ENCODE data around the gene KIFAP3.
"Not testable (repeated sequence)": the region's sequence is repeated elsewhere in the genome, so short reads cannot be mapped to it uniquely, and the experiment has no call there.

KIFAP3 gene

GRCh38 chr1:169892176-169892926 lies 182.1 kb downstream of the KIFAP3 start:
- in situ Hi-C loops (cut with MboI; ENCODE audit: low sequenced_read_pairs): no loop called here

GRCh38 chr1:169891539-169891885 lies 183.0 kb downstream of the KIFAP3 start:
- in situ Hi-C loops (cut with MboI; ENCODE audit: low sequenced_read_pairs): no loop called here

GRCh38 chr1:169890761-169891538 lies 183.5 kb downstream of the KIFAP3 start:
- in situ Hi-C loops (cut with MboI; ENCODE audit: low sequenced_read_pairs): no loop called here

GRCh38 chr1:169889871-169890270 lies 184.6 kb downstream of the KIFAP3 start:
- in situ Hi-C loops (cut with MboI; ENCODE audit: low sequenced_read_pairs): no loop called here

GRCh38 chr1:169886931-169887330 lies 187.6 kb downstream of the KIFAP3 start:
- in situ Hi-C loops (cut with MboI; ENCODE audit: low sequenced_read_pairs): no loop called here

- in situ Hi-C loops (cut with MboI; ENCODE audit: low sequenced_read_pairs): no loop called here
These were observed 188.1 kb downstream of the KIFAP3 start for GRCh38 chr1:169886422-169886821.

GRCh38 chr1:169885207-169885606 lies 189.3 kb downstream of the KIFAP3 start:
- in situ Hi-C loops (cut with MboI; ENCODE audit: low sequenced_read_pairs): no loop called here

- in situ Hi-C loops (cut with MboI; ENCODE audit: low sequenced_read_pairs): no loop called here
These were observed 189.9 kb downstream of the KIFAP3 start for GRCh38 chr1:169884634-169885033.

- in situ Hi-C loops (cut with MboI; ENCODE audit: low sequenced_read_pairs): no loop called here
These were observed 192.4 kb downstream of the KIFAP3 start for GRCh38 chr1:169882039-169882511.

- in situ Hi-C loops (cut with MboI; ENCODE audit: low sequenced_read_pairs): no loop called here
These were observed 195.3 kb downstream of the KIFAP3 start for GRCh38 chr1:169879034-169879840.

- in situ Hi-C loops (cut with MboI; ENCODE audit: low sequenced_read_pairs): no loop called here
These were observed 196.0 kb downstream of the KIFAP3 start for GRCh38 chr1:169878498-169878897.

GRCh38 chr1:169877800-169878491 lies 196.5 kb downstream of the KIFAP3 start:
- in situ Hi-C loops (cut with MboI; ENCODE audit: low sequenced_read_pairs): no loop called here

GRCh38 chr1:169874229-169874628 lies 200.3 kb downstream of the KIFAP3 start:
- in situ Hi-C loops (cut with MboI; ENCODE audit: low sequenced_read_pairs): no loop called here

- in situ Hi-C loops (cut with MboI; ENCODE audit: low sequenced_read_pairs): no loop called here
These were observed 200.8 kb downstream of the KIFAP3 start for GRCh38 chr1:169873582-169874199.

GRCh38 chr1:169872906-169873305 lies 201.6 kb downstream of the KIFAP3 start:
- in situ Hi-C loops (cut with MboI; ENCODE audit: low sequenced_read_pairs): no loop called here

- in situ Hi-C loops (cut with MboI; ENCODE audit: low sequenced_read_pairs): not testable (repeated sequence)
These were observed 202.5 kb downstream of the KIFAP3 start for GRCh38 chr1:169871988-169872387.
